ENCODE results near the gene STPG3.

STPG3 gene

DNA sequence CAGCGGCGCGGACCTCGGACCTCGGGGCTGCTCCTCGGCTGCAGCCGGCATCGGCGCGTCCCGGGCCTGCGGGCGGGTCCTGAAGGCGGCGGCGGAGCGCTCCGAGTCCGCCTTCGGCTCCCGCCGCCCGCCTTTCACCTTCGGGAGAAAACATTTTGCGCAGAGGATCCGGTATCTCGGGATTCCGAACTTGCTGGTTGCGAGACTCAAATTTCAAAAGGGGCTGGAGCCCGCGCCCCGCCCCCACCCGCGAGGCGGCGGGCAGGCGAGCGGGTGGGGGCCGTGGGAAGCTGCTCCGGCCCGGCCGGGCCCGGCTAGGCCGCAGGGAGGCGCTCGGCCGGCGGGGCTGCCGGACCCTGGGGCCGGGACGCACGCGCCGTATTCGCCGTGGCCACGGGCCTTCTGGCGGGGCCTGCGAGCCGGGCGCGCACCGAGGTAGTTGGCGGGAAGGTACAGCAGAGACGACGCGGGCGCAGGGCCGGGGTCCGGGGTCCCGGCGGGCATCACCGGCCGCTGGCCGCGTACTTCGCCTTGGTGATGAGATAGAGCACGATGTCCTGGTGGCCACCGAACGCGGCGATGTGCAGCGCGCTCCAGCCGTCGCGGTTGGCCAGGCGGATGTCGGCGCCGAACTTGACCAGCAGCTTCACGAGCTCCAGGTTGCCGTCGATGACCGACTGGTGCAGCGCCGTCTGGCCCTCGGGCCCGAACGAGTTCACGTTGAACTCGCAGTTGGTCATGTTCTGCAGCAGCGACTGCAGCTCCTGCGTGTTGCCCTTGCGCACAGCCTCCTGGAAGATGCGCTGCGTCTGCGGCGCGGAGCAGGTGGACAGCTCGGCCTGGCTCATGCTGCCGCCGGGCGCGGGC, 50.2 kb downstream of the STPG3 start:
- DNase-seq (ENCODE audit: low read depth in 2 of 2), result no peak

- DNase-seq (ENCODE audit: low read depth in 2 of 2), result peak; percentile 85
Observed at GRCh38 chr9:137302118-137302448, 51.0 kb downstream of the STPG3 start, which contains the start of gene NRARP. TSS of gene NRARP (minus strand) at chr9:137302271. CDS start at chr9:137301928, 343 bp downstream.

DNA sequence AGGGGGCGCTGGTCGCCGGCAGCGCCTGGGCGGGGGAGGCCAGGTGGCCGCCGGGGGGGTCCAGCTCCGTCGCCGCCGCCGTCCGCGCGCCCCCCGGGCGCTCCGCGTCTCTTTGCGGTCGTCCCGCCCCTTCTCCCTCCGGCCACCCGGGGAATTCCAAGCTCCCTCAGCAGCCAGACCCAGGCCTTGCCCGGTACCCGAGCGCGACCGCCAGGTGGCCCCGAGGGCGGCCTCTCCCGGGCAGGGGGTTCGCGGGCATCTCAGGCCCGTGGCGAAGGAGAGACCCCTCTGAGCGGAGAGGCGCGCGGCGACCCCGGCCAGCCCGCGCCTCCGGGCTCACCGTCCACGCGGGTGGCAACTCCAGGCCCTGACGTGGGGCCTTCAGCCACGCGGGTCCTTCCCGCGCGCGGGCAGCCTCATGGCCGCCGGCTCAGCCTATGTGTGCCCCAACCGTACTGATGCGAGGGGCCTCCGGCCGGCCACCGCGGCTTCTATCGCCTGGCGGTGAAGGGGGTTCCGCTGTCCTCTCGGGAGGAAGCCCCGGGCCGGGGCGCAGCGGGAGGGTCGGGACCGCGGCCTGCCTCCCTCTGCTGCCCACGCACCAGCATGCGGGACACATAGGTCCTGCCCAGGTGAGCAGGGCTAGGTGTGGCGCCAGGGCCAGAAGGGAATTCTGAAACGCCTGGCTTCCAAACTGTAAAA, 51.5 kb downstream of the STPG3 start:
- no peak for DNase-seq (ENCODE audit: low read depth in 2 of 2)
